Stimulated activated CD4-positive, alpha-beta T cell treated with anti-CD3 and anti-CD28 coated beads, Interleukin-1b, Interleukin-23, amount 100 ng/mL, for 4 hours (primary cell): ENCODE data around the gene DKK2.
"Not testable (repeated sequence)": the region's sequence is repeated elsewhere in the genome, so short reads cannot be mapped to it uniquely, and the experiment has no call there.

Source experiments
- DNase-seq, 2 donors: peaks; one replicate each; pipeline ENCODE4 v3.0.0-alpha.2; 2020; ENCODE audit warnings: low read depth in 2 of 2

DKK2 gene

DNA sequence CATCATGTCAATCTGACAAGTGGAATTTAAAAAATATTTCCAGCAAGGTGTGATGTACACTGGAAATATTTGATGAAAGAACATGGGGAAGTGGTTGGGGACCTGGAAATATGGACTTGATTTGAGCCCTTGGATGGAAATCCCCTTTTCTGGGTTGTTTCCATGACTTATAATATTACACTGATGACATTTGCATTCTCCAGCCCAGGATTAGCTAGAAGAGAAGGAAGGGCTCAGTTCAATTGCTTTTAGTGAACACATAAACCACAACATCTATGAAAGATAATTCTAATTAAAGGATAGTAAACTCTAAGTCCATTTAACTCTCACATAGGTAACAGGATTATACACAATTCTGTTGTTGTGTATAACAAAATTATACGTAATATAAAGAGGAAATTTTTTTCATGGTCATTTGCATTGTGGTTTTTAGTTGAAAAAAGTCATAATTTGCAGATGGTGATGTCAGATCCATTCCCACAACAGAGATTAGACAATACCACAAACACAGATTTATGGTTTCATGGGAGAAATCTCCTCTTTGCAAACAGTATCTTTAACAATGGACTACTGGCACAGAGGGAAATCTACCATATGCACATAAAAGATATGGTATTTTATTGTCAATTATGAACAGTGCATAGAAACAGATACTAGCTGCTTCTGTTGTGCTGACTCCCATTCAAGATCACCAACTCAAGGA, 126.5 kb downstream of the DKK2 start:
- DNase-seq: no peak

DNA sequence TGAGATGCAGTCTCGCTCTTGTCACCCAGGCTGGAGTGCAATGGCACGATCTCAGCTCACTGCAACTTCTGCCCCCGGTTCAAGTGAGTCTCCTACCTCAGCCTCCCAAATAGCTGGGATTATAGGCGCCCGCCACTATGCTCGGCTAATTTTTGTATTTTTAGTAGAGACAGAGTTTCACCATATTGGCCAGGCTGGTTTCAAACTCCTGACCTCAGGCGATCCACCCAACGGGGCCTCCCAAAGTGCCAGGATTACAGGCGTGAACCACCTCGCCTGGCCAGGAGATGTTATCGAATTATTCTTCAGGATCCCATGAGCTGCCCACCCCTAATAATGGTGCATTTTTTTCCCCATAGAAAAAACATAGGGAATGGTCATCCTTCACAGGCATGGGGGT, 128.1 kb downstream of the DKK2 start:
- not testable (repeated sequence) for DNase-seq

DNA sequence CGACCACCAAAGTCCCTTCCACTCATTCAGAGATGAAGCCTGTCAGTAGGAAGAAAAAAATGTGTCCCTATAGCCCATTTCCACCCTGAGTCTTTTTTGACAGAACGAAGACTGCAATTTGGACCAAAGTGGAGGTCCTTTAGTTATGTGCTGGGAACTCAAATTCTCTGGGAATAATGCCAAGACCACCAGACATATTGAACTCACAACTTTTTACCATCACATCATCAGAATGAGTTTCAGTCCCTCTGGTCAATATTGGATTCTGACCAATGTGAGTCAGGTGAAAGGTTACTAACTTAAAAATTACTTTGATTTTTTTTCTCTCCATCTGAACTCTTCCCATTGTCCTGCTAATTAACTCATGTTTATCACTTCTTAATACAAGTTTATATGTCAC, 128.9 kb downstream of the DKK2 start:
- no peak for DNase-seq

DNA sequence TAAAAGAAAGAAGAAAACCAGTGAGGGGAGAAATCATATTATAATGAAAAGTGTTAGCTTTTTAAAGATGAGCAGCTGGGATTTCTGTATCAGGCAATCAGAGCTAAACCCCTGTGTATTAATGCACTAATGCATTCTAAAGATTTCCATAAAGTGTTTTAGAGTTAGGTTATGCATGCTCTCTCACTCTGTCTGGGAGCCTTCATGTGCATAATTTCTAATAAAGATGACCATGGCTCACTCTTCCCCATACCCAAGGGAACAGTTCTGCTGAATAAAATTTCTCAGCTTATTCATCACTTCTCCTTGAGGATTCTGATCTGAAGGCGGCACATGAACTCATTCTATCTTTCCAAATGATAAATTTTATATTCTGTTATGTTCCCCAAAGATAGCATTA, 129.4 kb downstream of the DKK2 start:
- no peak for DNase-seq

DNA sequence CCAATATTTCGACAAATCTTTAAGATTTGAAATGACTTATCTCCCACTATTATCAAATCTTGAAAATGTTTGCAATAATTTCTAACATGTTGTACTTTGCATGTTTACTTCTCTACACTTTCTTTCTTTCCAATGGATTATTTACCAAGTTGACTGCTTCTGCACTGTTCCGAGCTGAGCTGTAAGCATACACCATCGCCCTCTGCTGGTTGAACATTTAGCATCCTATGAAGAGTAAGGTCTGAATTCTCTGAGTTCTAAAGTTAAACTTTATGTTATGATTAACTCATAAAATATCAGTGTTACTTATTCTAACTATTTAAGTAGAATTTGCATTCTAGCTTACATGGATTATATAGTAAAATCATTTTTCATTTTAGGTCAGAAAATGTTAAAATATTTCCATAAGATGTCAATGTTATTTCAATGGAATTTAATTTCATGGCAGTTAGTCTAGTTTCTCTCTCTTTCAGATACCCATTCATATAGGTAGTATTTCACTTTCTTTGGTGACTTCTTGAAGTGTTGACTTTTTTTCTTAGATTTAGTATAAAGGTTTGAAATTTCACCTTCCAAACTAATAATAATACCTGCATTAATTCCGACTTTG, 137.4 kb downstream of the DKK2 start:
- no peak for DNase-seq

DNA sequence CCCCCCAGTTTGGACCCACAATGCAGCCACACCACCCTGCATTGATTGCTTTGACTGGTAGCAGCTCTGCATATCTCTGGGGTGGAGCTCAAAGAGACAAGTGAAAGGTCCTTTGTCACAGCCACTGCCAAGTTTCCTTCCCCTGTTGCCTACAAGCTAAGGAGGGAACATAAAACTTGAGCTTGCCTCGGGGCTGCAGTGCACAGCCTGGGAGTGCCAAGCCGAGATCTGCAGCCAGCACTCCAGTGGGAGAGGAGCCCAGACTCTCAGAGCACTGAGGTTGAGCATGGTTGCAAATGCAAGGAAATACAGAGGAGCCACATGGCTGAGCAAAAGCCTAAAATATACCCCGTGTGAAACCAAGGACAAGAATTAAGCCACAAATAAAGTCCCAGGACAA, 142.2 kb downstream of the DKK2 start:
- no peak for DNase-seq

DNA sequence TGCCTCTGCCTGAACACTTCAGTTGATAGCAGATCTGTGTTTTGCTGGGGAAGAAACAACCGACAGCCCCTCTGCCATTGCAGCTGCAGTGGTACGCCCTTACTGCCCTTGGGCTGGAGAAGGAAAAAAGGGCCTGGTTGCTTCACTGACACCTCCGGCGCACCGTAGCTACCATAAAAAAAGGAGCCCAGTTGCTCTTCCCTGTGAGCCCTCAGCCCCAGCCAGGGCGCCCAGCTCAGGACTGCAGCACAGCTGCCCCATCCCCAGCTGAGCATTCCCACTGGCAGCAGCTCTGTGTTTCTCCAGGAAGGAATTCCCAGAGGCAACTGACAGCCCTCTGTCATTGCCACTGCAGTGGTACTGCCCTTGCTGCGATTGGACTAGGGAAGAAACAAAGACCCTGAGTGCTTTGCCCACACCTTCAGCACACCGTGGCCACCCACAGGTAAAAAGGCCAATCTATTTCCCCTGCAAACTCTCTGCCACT, 142.7 kb downstream of the DKK2 start:
- DNase-seq: no peak

DNA sequence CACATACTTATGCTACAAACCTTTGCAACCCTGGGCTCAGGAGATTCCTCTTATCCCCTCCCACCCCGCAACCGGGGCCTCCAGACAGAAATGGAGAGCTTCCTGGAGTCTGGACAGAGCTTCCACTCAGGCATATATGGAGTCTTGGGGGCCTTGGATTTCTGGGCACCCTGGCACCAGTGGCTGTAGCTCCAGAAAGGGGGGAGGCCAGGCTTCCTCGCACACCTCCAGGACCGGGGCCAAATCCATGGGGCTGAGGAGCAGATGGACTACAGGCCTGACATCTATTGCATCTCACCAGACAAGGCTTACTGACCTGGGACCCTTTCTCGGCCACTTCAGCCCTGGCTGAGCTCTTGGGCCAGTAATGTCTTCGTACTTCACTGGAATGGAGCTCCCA, 143.3 kb downstream of the DKK2 start:
- no peak for DNase-seq

DNA sequence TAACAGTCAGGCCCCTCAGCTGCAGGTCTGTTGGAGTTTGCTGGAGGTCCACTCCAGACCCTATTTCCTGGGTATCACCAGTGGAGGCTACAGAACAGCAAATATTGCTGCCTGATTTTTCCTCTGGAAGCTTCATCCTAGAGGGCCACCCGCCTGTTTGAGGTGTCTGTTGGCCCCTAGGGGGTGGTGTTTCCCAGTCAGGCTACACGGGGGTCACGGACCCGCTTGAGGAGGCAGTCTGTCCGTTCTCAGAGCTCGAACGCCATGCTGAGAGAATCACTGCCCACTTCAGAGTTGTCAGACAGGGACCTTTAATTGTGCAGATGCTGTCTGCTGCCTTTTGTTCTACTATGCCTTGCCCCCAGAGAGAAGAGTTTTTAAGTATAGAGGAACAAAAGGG, 160.8 kb downstream of the DKK2 start:
- no peak for DNase-seq
